Activated CD8-positive, alpha-beta memory T cell treated with anti-CD3 and anti-CD28 coated beads for 1 hour (primary cell): ENCODE data around the gene DOCK8.

ENCODE experiments used
- DNase-seq, 2 donors: peaks; one replicate each; pipeline ENCODE4 v3.0.0-alpha.2; 2020; ENCODE audit warnings: low read depth in 1 of 2; ENCODE audit errors: extremely low read depth in 1 of 2

The DOCK8 gene

DNA sequence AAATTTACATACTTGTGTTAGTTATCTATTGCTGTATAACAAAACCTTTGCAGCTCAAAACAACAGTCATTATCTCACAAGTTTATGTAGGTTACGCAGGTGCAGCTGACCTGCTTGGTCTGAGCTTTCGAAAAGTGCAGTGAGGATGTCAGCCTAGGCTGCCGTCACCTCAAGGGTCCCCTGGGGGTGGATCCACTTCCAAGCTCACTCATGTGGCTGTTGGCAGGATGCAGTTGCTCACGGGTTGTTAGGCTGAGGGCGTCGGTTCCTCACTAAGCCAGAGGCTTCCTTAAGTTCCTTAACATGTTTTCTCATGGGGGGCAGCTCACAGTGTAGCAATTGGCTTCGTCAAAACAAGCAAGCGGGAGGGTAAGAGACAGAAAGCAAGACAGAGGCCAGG, 139.8 kb downstream of the DOCK8 start:
- DNase-seq = no peak

GRCh38 chr9:357560-357959, 142.9 kb downstream of the DOCK8 start:
- DNase-seq = no peak

GRCh38 chr9:362561-363273, 148.1 kb downstream of the DOCK8 start:
- no peak for DNase-seq

DNA sequence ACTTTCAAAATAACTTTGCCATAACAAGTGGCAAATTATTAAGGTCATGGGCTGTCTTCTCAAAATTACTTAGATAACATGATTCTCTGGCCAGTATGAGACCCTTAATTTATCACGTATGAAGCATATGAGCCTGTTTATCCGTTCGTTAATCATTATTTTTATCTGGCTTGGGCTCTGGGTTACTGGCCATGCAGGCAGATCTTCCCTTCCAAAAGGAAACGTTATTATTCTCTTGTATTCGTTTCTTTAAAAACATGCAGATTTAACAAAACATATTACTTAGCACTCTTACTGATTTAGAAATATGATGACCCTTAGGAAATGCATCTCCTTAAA, 148.6 kb downstream of the DOCK8 start:
- no peak for DNase-seq

- no peak for DNase-seq
Measured at GRCh38 chr9:365436-365835, 150.8 kb downstream of the DOCK8 start.

- DNase-seq = no peak
Measured at GRCh38 chr9:366620-367019, 152.0 kb downstream of the DOCK8 start.

- DNase-seq = no peak
Measured at GRCh38 chr9:370086-370485, 155.4 kb downstream of the DOCK8 start.

- no peak for DNase-seq
Measured at GRCh38 chr9:371349-371748, 156.7 kb downstream of the DOCK8 start.

GRCh38 chr9:372128-372527, 157.5 kb downstream of the DOCK8 start:
- DNase-seq = no peak

- no peak for DNase-seq
Measured at GRCh38 chr9:373759-374206, 159.1 kb downstream of the DOCK8 start.

GRCh38 chr9:374736-375135, 160.1 kb downstream of the DOCK8 start:
- no peak for DNase-seq

GRCh38 chr9:376115-376514, 161.4 kb downstream of the DOCK8 start:
- DNase-seq = no peak

- DNase-seq = no peak
Measured at GRCh38 chr9:378263-378662, 163.6 kb downstream of the DOCK8 start.

- no peak for DNase-seq
Measured at GRCh38 chr9:382383-382782, 167.7 kb downstream of the DOCK8 start.

DNA sequence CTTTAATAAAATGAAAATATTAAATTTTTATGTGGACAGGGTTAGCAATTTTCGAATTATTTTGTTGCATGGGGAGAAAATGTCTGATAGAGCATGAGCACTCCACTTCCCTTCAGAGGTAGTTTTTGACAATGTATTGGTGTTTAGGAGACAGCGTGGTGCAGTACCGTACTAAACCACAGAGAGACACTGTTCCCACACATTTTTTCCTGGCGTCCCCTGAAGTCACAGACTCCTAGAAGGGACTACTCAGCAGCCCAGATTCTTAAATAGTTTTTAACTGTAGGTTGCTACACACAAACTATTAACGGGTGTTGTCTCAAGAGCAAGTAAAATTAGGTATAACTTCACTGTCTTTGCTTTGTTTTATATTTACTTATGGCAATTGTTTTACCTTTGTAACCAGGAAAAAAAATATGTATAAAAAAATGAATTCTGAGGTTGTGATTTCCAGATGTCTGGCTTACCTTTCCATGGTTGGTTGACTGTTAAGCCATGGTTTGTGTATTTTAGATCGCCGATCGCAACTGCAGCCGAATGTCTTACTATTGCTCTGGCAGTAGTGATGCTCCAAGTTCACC, 171.2 kb downstream of the DOCK8 start:
- DNase-seq = no peak

DNA sequence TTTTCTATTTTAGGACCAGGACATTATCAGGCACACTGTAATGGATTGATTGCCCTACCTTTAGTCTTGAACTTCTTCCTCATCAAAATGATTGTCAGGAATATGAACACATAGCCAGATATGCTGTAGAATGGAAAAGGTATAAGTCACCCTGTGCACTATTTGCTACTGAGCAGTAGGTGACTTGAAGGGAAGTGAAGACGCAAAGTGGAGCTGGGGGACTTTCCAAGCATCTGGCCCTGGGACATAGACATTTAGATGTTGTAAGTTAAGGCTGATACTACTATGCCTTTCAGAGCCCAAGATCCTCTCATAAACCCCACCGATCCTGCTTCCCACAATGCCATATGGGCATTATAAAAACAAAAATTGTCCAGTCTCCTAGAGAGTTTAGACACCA, 174.5 kb downstream of the DOCK8 start:
- DNase-seq = no peak

- no peak for DNase-seq
Measured at GRCh38 chr9:389758-390157, 175.1 kb downstream of the DOCK8 start.

DNA sequence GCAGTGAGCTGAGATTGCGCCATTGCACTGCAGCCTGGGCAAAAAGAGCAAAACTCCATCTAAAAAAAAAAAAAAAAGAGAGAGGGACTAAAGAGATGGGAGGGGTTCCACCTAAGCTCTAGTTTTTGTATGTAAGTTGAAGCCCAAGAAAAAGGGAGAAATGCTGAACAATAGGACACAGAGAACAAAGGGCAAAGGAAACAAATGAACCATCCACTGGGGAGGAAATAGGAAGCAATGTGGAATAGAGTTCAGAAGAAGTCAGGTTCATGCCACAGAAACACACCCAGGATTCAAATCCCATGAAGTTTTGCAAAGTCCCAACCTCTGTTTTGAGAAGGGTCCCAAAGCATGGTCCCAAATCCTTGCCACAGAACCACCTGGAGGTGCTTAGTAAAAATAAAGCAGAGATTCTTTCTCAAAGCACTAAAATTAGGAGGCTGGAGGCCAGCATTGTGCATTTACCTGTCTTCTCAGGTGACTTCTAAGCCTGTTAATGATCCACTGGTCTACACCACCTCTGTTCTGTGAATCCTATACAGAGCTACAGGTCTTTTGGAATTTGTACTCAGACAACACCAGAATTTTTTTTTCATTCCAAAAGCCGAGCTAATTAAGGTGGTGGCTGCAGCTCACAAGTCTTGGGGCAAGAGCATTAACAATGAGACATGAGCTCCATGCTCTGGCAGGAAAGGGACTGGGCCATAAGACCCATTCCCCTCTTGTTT, 177.6 kb downstream of the DOCK8 start:
- no peak for DNase-seq

GRCh38 chr9:394347-395052, 179.8 kb downstream of the DOCK8 start:
- DNase-seq = no peak

- DNase-seq = no peak
Measured at GRCh38 chr9:396396-396795, 181.7 kb downstream of the DOCK8 start.

DNA sequence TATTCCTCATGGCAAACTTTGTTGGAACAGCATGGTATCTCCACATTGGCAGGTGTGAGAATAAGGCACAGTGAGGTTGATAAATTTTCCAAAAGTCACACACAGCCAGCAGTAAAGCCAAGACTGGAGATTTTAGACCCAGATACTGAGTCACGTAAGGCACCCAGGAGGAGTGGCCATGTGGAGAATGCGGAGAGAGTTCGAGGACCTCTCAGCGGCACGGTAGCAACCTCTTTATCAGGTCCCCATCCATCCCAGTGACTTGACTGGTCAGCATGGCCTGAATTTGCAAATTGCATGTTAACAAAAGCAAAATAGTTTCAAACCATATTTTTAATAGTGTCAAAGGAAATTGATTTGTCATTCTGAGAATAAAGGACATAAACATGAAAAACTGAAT, 183.4 kb downstream of the DOCK8 start:
- DNase-seq = no peak

- no peak for DNase-seq
Measured at GRCh38 chr9:401223-401622, 186.6 kb downstream of the DOCK8 start.
